ENCODE data around the gene PROCA1. TPM values are rescaled to one million over a fixed set of nuclear protein-coding genes. Genes with fewer than 3 reads are reported as not detected.

PROCA1 gene
- total RNA-seq, 2 donors from 2014 or later = 1.9 to 9.4 TPM

DNA sequence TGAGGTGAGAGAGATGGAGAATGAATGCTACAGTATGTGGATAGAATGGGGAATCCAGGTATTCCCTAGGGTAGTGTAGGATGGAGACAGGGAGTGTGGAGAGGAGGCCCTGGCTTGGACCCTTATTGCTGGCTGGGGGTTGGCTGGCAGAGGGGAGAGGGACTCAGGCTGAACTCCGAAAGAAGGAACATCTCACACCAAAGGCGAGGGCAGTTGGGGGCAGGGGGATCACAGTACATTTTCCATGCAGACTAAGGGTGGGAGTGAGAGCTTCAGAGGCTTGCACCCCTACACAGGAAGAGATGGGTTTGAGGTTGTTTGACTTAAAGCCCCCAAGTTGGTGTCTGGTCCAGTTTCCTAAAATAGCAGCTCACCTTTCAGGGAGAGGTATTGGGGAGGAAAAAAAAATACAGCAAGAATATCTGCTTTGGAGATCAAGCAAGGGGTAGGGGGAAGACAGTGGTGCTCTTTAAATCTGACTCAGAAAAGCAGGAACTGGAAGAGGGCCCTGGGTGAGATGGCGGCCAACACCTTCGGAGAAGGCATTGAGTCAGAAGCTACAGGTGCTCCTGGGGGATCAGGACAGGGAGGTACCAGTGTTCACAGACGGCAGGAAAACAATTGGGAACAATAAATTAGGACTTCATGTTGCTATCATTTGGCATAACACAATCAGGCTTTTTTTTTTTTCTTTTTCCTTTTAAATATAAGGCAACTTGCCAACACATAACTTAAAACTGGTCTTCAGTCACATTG, 44.5 kb upstream of the PROCA1 start:
- intact Hi-C loops (cut with DNase I) = no loop called here
- WGBS = 56% methylated on average over 5 of the region's 5 CpGs
- TF ChIP-seq POLR2AphosphoS5 (IDR thresholded peaks at IDR 0.05) (peak; percentile 51), CTCF (IDR thresholded peaks at IDR 0.05) (no peak)
- H3K4me3 ChIP-seq = no peak overlapping the region
- H3K4me1 ChIP-seq (replicated peaks) = peaks cover 10% of the 10 kb centered on the region
- H3K36me3 ChIP-seq = no peaks in the 10 kb centered on the region
- no peaks in the 10 kb centered on the region for H3K9me3 ChIP-seq
- DNase-seq (ENCODE audit: low spot score) = no peak
- peak overlapping the region in 1 of 2 donors; percentile 12 for H3K27ac ChIP-seq
- no peaks in the 10 kb centered on the region for H3K27me3 ChIP-seq (replicated peaks; ENCODE audit: insufficient read depth)

DNA sequence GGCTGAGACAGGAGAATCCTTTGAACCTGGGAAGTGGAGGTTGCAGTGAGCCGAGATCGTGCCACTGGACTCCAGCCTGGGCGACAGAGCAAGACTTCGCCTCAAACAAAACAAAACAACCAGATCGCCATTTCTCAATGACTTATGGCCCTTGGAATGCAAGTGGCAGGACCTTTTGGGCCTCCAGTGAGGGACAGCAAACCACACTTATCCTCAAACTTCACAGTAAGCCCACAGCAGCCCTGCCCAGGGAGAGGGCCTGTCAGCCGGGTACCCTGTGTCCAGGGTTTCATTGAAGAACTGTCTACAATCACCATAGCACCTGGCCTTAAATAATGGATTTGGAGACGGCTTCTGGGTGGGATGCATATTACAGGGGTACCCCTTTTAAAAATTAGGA, 43.8 kb upstream of the PROCA1 start:
- no peaks in the 10 kb centered on the region for H3K9me3 ChIP-seq
- peaks cover 3% of the 10 kb centered on the region for H3K4me1 ChIP-seq (replicated peaks)
- H3K4me3 ChIP-seq = no peak overlapping the region
- no peaks in the 10 kb centered on the region for H3K27me3 ChIP-seq (replicated peaks; ENCODE audit: insufficient read depth)
- H3K27ac ChIP-seq = no peak overlapping the region
- no peak for TF ChIP-seq CTCF (IDR thresholded peaks at IDR 0.05)
- no peak for TF ChIP-seq POLR2A (IDR thresholded peaks at IDR 0.05)
- TF ChIP-seq POLR2AphosphoS5 (IDR thresholded peaks at IDR 0.05) = no peak
- no peaks in the 10 kb centered on the region for H3K36me3 ChIP-seq
- WGBS = 84% methylated on average over 7 of the region's 7 CpGs
- DNase-seq (ENCODE audit: low spot score) = no peak
- intact Hi-C loops (cut with DNase I) = no loop called here

GRCh38 chr17:28751600-28752366, 40.1 kb upstream of the PROCA1 start:
- intact Hi-C loops (cut with DNase I) = loop anchor here (2.0 kb wide), 1 partner anchor 25 kb away; the partner anchor contains the start of gene TLCD1
- WGBS = 87% methylated on average over 10 of the region's 10 CpGs
- no peak for DNase-seq (ENCODE audit: low spot score)
- no peak overlapping the region for H3K27ac ChIP-seq
- peaks cover 13% of the 10 kb centered on the region for H3K4me1 ChIP-seq (replicated peaks)
- no peak for TF ChIP-seq POLR2AphosphoS5 (IDR thresholded peaks at IDR 0.05)
- no peak for TF ChIP-seq CTCF (IDR thresholded peaks at IDR 0.05)
- TF ChIP-seq POLR2A (IDR thresholded peaks at IDR 0.05) = no peak
- H3K9me3 ChIP-seq = no peaks in the 10 kb centered on the region
- H3K27me3 ChIP-seq (replicated peaks; ENCODE audit: insufficient read depth) = no peaks in the 10 kb centered on the region
- H3K36me3 ChIP-seq = peaks cover 5% of the 10 kb centered on the region in 2 donors
- H3K4me3 ChIP-seq = no peak overlapping the region

DNA sequence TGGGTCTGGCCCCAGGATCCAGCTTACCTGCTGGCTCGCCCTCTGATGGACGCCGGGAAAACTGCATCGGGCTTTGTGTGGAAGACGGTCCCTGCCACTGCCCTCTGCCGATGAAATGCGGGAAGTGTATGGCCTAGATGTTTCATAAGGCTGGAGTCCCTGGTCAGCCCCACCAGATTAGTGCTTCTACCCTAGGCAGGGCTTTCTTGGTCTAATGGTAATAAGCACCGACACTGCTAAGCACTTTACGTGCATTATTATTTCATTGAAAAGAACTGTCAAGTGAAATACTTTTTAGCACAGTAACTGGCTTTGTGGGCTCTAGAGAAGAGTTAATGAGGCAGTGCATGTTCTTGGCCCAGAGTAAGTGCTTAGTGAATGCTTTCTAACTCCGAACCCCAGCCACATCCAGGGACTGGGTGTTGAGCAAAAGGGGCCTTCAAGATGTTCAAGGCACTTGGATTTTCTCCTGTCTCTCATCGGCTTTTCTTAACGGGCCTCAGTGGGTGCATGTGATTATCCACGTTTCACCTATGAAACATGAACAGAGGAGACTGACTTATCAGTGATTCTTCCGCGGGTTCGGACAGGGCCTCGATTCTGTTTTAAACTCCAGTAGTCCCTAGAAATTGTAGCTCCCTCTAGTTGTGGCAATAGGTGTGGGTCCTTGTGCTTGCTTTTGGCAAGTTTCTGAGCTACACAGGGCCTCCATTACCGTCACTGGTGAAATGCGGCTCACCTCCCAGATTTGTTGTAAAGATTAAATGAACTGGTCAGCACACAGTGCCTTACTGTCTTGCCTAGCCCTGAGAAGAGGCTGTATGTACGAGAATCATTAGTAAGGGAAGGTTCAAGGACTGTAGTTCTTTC, 38.7 kb upstream of the PROCA1 start:
- H3K9me3 ChIP-seq = no peaks in the 10 kb centered on the region
- TF ChIP-seq POLR2AphosphoS5 (IDR thresholded peaks at IDR 0.05) (peak; percentile 92), CTCF (IDR thresholded peaks at IDR 0.05) (peak; percentile 98 to 100 (median 99)), POLR2A (IDR thresholded peaks at IDR 0.05) (peak; percentile 16)
- intact Hi-C loops (cut with DNase I) = loop anchor here (2.0 kb wide), 1 partner anchor 24 kb away; the partner anchor contains the start of gene TLCD1
- no peaks in the 10 kb centered on the region for H3K27me3 ChIP-seq (replicated peaks; ENCODE audit: insufficient read depth)
- 19% methylated on average over 20 of the region's 20 CpGs for WGBS
- DNase-seq (ENCODE audit: low spot score) = peak; percentile 95
- H3K4me1 ChIP-seq (replicated peaks) = peaks cover 26% of the 10 kb centered on the region
- H3K4me3 ChIP-seq = no peak overlapping the region
- peak overlapping the region; percentile 68 to 99 for H3K27ac ChIP-seq
- peaks cover 5% of the 10 kb centered on the region in 2 donors for H3K36me3 ChIP-seq

Measured in prostate gland (tissue), 2 donors.